HUES64 (cell line): ENCODE data around the gene ZNF808.
"Not testable (repeated sequence)": the region's sequence is repeated elsewhere in the genome, so short reads cannot be mapped to it uniquely, and the experiment has no call there.

Experiments used
- H3K27ac ChIP-seq: 2 replicates; pipeline ENCODE4 v1.7.0; 2013; ENCODE audit warnings: low read depth, low read length, inconsistent platforms
- H3K27me3 ChIP-seq: 2 replicates; pipeline ENCODE4 v1.6.1; 2013; ENCODE audit warnings: mild to moderate bottlenecking, low read length; ENCODE audit not compliant: insufficient read depth
- H3K36me3 ChIP-seq: 2 replicates; pipeline ENCODE4 v1.6.1; 2013; ENCODE audit warnings: mild to moderate bottlenecking, low read length; ENCODE audit not compliant: insufficient read depth
- H3K4me1 ChIP-seq: 2 replicates; pipeline ENCODE4 v1.6.1; 2013; ENCODE audit warnings: mild to moderate bottlenecking, low read length, moderate library complexity; ENCODE audit not compliant: insufficient read depth
- H3K4me3 ChIP-seq: 2 replicates; pipeline ENCODE4 v1.5.1; 2013; ENCODE audit warnings: mild to moderate bottlenecking, low read length, moderate library complexity
- H3K9ac ChIP-seq: 2 replicates; pipeline ENCODE4 v1.6.1; 2013; ENCODE audit warnings: mild to moderate bottlenecking, low read depth, low read length
- H3K9me3 ChIP-seq: 2 replicates; pipeline ENCODE4 v1.6.1; 2013; ENCODE audit warnings: low read depth, low read length; ENCODE audit not compliant: insufficient read depth
- WGBS: fragments of 150-250, 120-280 bp; methylation state at CpG from one replicate; pipeline ENCODE4 v1.1.7; 2013; ENCODE audit warnings: missing lambda C conversion rate; 5-methylcytosine and 5-hydroxymethylcytosine counted together

Gene ZNF808

DNA sequence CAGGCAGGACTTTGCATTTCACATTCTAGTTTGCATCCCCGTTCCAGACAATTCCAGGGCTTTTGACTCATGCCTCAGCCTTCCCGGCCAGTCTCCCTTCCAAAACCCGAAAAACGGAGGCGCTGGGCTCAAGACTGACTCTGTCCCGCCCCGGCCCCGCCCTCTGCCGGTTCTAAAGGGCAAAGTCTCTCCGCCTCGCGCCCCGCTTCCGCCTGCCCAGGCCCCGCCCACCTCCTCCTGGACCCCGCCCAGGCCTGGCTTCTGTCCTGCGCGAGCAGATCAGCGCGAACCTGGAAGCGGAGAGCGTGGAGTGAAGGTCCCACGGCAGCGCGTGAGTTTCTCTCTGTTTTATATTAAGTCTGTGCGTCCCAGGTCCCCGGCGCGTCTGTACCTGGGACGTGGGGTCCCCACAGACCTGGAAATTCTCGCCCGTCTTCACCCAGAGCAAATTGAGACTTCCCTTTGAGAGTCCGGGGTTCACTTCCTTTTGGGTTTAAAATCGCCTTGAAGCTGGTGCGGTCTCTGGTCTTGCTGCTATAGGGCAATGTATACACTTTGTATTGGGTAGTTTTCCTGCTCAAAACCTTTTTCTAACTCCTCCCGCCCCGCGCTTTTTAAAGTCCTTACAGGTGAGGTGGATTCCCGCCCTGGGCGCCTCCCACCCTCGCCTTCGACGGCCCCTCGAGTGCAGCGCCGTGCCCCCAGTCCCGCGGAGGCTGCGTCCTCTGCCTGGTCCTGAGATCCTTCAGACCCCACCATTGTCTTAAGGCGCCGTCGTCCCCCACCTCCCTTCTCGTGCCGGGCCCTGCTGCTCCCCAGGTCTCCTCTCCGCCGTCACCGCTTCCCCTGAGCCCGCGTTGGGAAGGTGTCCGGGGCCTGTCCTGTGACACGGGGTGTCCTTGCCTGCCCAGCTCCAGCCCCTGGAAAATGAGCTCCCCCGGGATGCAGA lies 73.8 kb downstream of the ZNF808 start:
- no peaks in the 10 kb centered on the region for H3K4me1 ChIP-seq
- H3K36me3 ChIP-seq: peaks cover 18% of the 10 kb centered on the region
- H3K9me3 ChIP-seq: no peaks in the 10 kb centered on the region
- peak overlapping the region; percentile 99 for H3K4me3 ChIP-seq
- peak overlapping the region; percentile 87 for H3K9ac ChIP-seq
- under 1% methylated on average over 62 of the region's 62 CpGs for WGBS
- 0 out of 2 replicates have a peak, but pooled peaks cover 6% of the 10 kb centered on the region for H3K27me3 ChIP-seq
- H3K27ac ChIP-seq: peak overlapping the region; percentile 50; the same call in 1 of the 2 replicates

DNA sequence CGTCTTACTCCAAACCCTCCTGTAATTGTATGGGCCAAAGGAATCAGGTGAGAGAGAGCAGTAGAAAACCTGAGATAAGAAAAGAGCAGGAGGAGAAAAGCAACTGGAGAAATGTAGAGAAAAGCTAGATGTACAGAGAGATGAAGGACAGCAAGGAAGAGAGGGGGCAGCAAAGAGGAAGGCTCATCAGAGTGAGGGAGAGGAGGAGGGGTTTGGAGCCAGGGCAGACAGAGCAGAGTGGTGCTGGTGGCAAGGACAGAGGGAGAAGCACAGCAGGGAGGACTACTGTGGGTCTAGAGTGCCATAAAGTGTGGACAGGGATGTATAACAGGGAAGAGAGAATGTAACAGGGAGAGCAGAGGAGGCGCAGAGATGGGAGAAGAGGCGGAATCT lies 74.5 kb downstream of the ZNF808 start:
- Histone ChIP-seq H3K36me3 (peaks cover 11% of the 10 kb centered on the region; the same call in 1 of the 2 replicates), H3K4me3 (peak overlapping the region; percentile 99), H3K9ac (peak overlapping the region; percentile 87; the same call in 1 of the 2 replicates)
- not testable (repeated sequence) for H3K27me3 ChIP-seq, H3K9me3 ChIP-seq, H3K27ac ChIP-seq, H3K4me1 ChIP-seq
- 61% methylated on average over 3 of the region's 3 CpGs for WGBS

- Histone ChIP-seq H3K9me3 (no peaks in the 10 kb centered on the region), H3K27me3 (0 out of 2 replicates have a peak, but pooled peaks cover 6% of the 10 kb centered on the region), H3K36me3 (0 out of 2 replicates have a peak, but pooled peaks cover 6% of the 10 kb centered on the region), H3K27ac (no peak overlapping the region), H3K9ac (no peak overlapping the region), H3K4me1 (no peaks in the 10 kb centered on the region), H3K4me3 (no peak overlapping the region)
- 100% methylated on average over 1 of the region's 2 CpGs for WGBS
These were observed 75.5 kb downstream of the ZNF808 start for GRCh38 chr19:52602941-52603340.

- Histone ChIP-seq H3K4me3 (no peak overlapping the region), H3K36me3 (0 out of 2 replicates have a peak, but pooled peaks cover 6% of the 10 kb centered on the region), H3K27ac (no peak overlapping the region), H3K27me3 (0 out of 2 replicates have a peak, but pooled peaks cover 6% of the 10 kb centered on the region), H3K4me1 (no peaks in the 10 kb centered on the region), H3K9ac (no peak overlapping the region), H3K9me3 (no peaks in the 10 kb centered on the region)
- 93% methylated on average over 10 of the region's 14 CpGs for WGBS
These were observed 76.2 kb downstream of the ZNF808 start for GRCh38 chr19:52603558-52604207.
